ENCODE results near the gene R3HCC1L.

GRCh38 chr10:98289802-98290209, 155.3 kb downstream of the R3HCC1L start:
- TF ChIP-seq, protein P1, sequence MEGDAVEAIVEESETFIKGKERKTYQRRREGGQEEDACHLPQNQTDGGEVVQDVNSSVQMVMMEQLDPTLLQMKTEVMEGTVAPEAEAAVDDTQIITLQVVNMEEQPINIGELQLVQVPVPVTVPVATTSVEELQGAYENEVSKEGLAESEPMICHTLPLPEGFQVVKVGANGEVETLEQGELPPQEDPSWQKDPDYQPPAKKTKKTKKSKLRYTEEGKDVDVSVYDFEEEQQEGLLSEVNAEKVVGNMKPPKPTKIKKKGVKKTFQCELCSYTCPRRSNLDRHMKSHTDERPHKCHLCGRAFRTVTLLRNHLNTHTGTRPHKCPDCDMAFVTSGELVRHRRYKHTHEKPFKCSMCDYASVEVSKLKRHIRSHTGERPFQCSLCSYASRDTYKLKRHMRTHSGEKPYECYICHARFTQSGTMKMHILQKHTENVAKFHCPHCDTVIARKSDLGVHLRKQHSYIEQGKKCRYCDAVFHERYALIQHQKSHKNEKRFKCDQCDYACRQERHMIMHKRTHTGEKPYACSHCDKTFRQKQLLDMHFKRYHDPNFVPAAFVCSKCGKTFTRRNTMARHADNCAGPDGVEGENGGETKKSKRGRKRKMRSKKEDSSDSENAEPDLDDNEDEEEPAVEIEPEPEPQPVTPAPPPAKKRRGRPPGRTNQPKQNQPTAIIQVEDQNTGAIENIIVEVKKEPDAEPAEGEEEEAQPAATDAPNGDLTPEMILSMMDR (IDR thresholded peaks at IDR 0.05), result no peak
- TF ChIP-seq POLR2AphosphoS5 (IDR thresholded peaks at IDR 0.05) (no peak), EP300 (IDR thresholded peaks at IDR 0.05) (no peak), POLR2A (IDR thresholded peaks at IDR 0.05; ENCODE audit: low read depth) (no peak)
